K562 (cell line): ENCODE results near the gene TMEM114. TPM values are rescaled to one million over a fixed set of nuclear protein-coding genes. Genes with fewer than 3 reads are reported as not detected.

Experiments used
- CREB5 ChIP-seq: fragments of 250-450 bp; sonication (Bioruptor Pico); IDR thresholded peaks from 2 replicates; pipeline ENCODE4 v1.5.0; 2020; ENCODE audit warnings: mild to moderate bottlenecking
- EP300 ChIP-seq: IDR thresholded peaks from 2 replicates; pipeline ENCODE4 v1.6.1; 2012; ENCODE audit warnings: low read length, improper control_type of control experiment
- ID3 ChIP-seq, 2 experiments: fragments of 250-450 bp in 1 of 2; fragments of 450-650 bp in 1 of 2; sonication (Bioruptor Pico) in 1 of 2; IDR thresholded peaks; 2 replicates each; pipeline versions ENCODE4 v1.6.1 to v1.8.0; 2016 to 2021; ENCODE audit warnings: mild to moderate bottlenecking in 2 of 2, moderate library complexity in 2 of 2, missing compliant biosample characterization in 1 of 2, missing genetic modification characterization in 1 of 2
- KAT7 ChIP-seq: sonication (generic); formaldehyde crosslinking; IDR thresholded peaks from 2 replicates; pipeline ENCODE4 v1.8.0; 2022; ENCODE audit warnings: missing genetic modification reagents, mild to moderate bottlenecking, borderline replicate concordance
- MTA1 ChIP-seq: fragments of 450-650 bp; IDR thresholded peaks from 2 replicates; pipeline ENCODE4 v1.6.1; 2017; ENCODE audit warnings: borderline replicate concordance
- NR2C1 ChIP-seq, 2 experiments: fragments of 450-650 bp; IDR thresholded peaks; 2 replicates each; pipeline ENCODE4 v1.6.1; 2017; ENCODE audit warnings: mild to moderate bottlenecking in 2 of 2, antibody characterized with exemption in 1 of 2, inconsistent platforms in 1 of 2, missing compliant biosample characterization in 1 of 2, missing genetic modification characterization in 1 of 2
- NR3C1 ChIP-seq: sonication (generic); formaldehyde crosslinking; IDR thresholded peaks from 2 replicates; pipeline ENCODE4 v1.8.1; 2022; ENCODE audit warnings: missing genetic modification reagents
- SMARCB1 ChIP-seq: IDR thresholded peaks from 2 replicates; pipeline ENCODE4 v1.6.1; 2011; ENCODE audit warnings: improper control_type of control experiment, low read depth; ENCODE audit not compliant: insufficient read length
- SRF ChIP-seq, 2 experiments: fragments of 250-450, 450-650 bp in 1 of 2; sonication (Bioruptor Pico) in 1 of 2; sonication (generic) in 1 of 2; formaldehyde crosslinking; IDR thresholded peaks; 2 replicates each; pipeline versions ENCODE4 v1.5.0 to v1.5.1; 2020 to 2022; ENCODE audit warnings: mild to moderate bottlenecking in 1 of 2, missing genetic modification reagents in 1 of 2
- TARDBP ChIP-seq: fragments of 450-650 bp; IDR thresholded peaks from 2 replicates; pipeline ENCODE4 v1.6.1; 2016
- THRA ChIP-seq: fragments of 450-650 bp; IDR thresholded peaks from 2 replicates; pipeline ENCODE4 v1.6.1; 2017; ENCODE audit warnings: mild to moderate bottlenecking, moderate library complexity
- WHSC1 ChIP-seq: IDR thresholded peaks from one replicate; pipeline ENCODE4 v1.6.1; 2012; ENCODE audit warnings: low read length, control low read depth, inconsistent platforms
- ZNF263 ChIP-seq: sonication (generic); formaldehyde crosslinking; IDR thresholded peaks from 2 replicates; pipeline ENCODE4 v1.8.0; 2022; ENCODE audit warnings: mild to moderate bottlenecking, missing genetic modification reagents, borderline replicate concordance
- ZNF280B ChIP-seq: fragments of 250-450 bp; sonication (Bioruptor Pico); IDR thresholded peaks from 2 replicates; pipeline ENCODE4 v1.5.1; 2021; ENCODE audit warnings: mild to moderate bottlenecking
- ZNF407 ChIP-seq: fragments of 450-650 bp; IDR thresholded peaks from 2 replicates; pipeline ENCODE4 v1.6.1; 2016; ENCODE audit warnings: low read depth
- polyA plus RNA-seq, 8 experiments: library from polyadenylated mRNA; depleted of rRNA in 4 of 8; stranded (reverse) in 5 of 8; unstranded in 3 of 8; fragments of >200 nt; fragmentation: Nextera tagmentation in 2 of 8; fragmentation: Illumina TruSeq in 1 of 8; extraction: Ambion mirVana in 2 of 8; extraction: Trizol in 1 of 8; gene quantifications; 2 replicates each; pipeline versions ENCODE4 v1.2.1 to v1.2.3, GENCODE V29; 2011 to 2014; ENCODE audit warnings: inconsistent platforms in 1 of 8, missing spikeins in 1 of 8
- total RNA-seq, 7 experiments: library from RNA; depleted of rRNA in 6 of 7; stranded (reverse); fragments of >200 nt in 6 of 7; fragmentation: Illumina TruSeq in 2 of 7; extraction: Trizol in 2 of 7; gene quantifications; 2 replicates each; pipeline versions ENCODE4 v1.2.1 to v1.2.3, GENCODE V29; 2011 to 2021; ENCODE audit warnings: low replicate concordance in 1 of 7

TMEM114 gene
- total and polyA plus RNA-seq, 9 of the 15 experiments (the other 6 are each of a cell fraction or from before 2014, with no cell fraction given) = not detected

GRCh38 chr16:8594149-8594666, 3.9 kb upstream of the TMEM114 start (continued):
- TF ChIP-seq THRA (no peak), ID3 (CRISPR knock-in tag; IDR thresholded peaks at IDR 0.05) (no peak), ID3 (tag; IDR thresholded peaks at IDR 0.05) (no peak), WHSC1 (no peak), SMARCB1 (no peak), ZNF263 (peak; percentile 93), SRF (CRISPR knock-in tag; IDR thresholded peaks at IDR 0.05) (no peak), MTA1 (peak; percentile 58; the same call in 1 of the 2 replicates), ZNF407 (no peak), TARDBP (0 out of 2 replicates have a peak, but pooled peaks have one; percentile 45), CREB5 (CRISPR knock-in tag) (no peak), KAT7 (CRISPR knock-in tag) (no peak), NR3C1 (CRISPR knock-in tag) (no peak), EP300 (peak; percentile 87), NR2C1 (IDR thresholded peaks at IDR 0.05) (no peak), NR2C1 (tag; IDR thresholded peaks at IDR 0.05) (peak; percentile 37; the same call in 1 of the 2 replicates), ZNF280B (CRISPR knock-in tag) (no peak)
